ENCODE measurements around the gene TMPRSS3. TPM values are rescaled to one million over a fixed set of nuclear protein-coding genes. Genes with fewer than 3 reads are reported as not detected.

The TMPRSS3 gene
- total RNA-seq: not detected

GRCh38 chr21:42395905-42396651 is at the start of gene TMPRSS3:
TSS of gene TMPRSS3 (minus strand) at chr21:42396052. CDS start at chr21:42395417, 635 bp downstream.
- no peaks in the 10 kb centered on the region for H3K9me3 ChIP-seq (ENCODE audit: control insufficient read depth in 3 of 3, low read length in 3 of 3)
- H3K9ac ChIP-seq (ENCODE audit: low read depth in 1 of 3, low read length in 3 of 3): no peak within 1 kb of the TSS
- no peaks in the 10 kb centered on the region for H3K36me3 ChIP-seq (ENCODE audit: control insufficient read depth in 3 of 3, insufficient read depth in 3 of 3, low read length in 3 of 3)
- peaks cover 0 to 9% (median 2%) of the 10 kb centered on the region in 3 donors for H3K27me3 ChIP-seq (ENCODE audit: control insufficient read depth in 3 of 3, insufficient read depth in 3 of 3, low read length in 3 of 3)
- H3K4me3 ChIP-seq (ENCODE audit: low read length in 3 of 3): no peak within 1 kb of the TSS
- H3K27ac ChIP-seq (ENCODE audit: low read depth, low read length): peak within 1 kb of the TSS; percentile 13
- no peaks in the 10 kb centered on the region for H3K4me1 ChIP-seq (ENCODE audit: control insufficient read depth in 3 of 3, insufficient read depth in 3 of 3, low read length in 3 of 3)

GRCh38 chr21:42445311-42445710 is 49.5 kb upstream of the TMPRSS3 start:
- H3K36me3 ChIP-seq (ENCODE audit: control insufficient read depth in 3 of 3, insufficient read depth in 3 of 3, low read length in 3 of 3): no peaks in the 10 kb centered on the region
- no peaks in the 10 kb centered on the region for H3K9me3 ChIP-seq (ENCODE audit: control insufficient read depth in 3 of 3, low read length in 3 of 3)
- peaks cover 7 to 24% (median 18%) of the 10 kb centered on the region in 3 donors for H3K27me3 ChIP-seq (ENCODE audit: control insufficient read depth in 3 of 3, insufficient read depth in 3 of 3, low read length in 3 of 3)
- H3K4me3 ChIP-seq (ENCODE audit: low read length in 3 of 3): no peak overlapping the region
- H3K27ac ChIP-seq (ENCODE audit: low read depth, low read length): no peak overlapping the region
- H3K4me1 ChIP-seq (ENCODE audit: control insufficient read depth in 3 of 3, insufficient read depth in 3 of 3, low read length in 3 of 3): no peaks in the 10 kb centered on the region
- H3K9ac ChIP-seq (ENCODE audit: low read depth in 1 of 3, low read length in 3 of 3): no peak overlapping the region

GRCh38 chr21:42444745-42445059 is 48.9 kb upstream of the TMPRSS3 start:
- no peaks in the 10 kb centered on the region for H3K9me3 ChIP-seq (ENCODE audit: control insufficient read depth in 3 of 3, low read length in 3 of 3)
- H3K4me1 ChIP-seq (ENCODE audit: control insufficient read depth in 3 of 3, insufficient read depth in 3 of 3, low read length in 3 of 3): no peaks in the 10 kb centered on the region
- H3K36me3 ChIP-seq (ENCODE audit: control insufficient read depth in 3 of 3, insufficient read depth in 3 of 3, low read length in 3 of 3): no peaks in the 10 kb centered on the region
- peaks cover 7 to 24% (median 18%) of the 10 kb centered on the region in 3 donors for H3K27me3 ChIP-seq (ENCODE audit: control insufficient read depth in 3 of 3, insufficient read depth in 3 of 3, low read length in 3 of 3)
- H3K9ac ChIP-seq (ENCODE audit: low read depth in 1 of 3, low read length in 3 of 3): no peak overlapping the region
- no peak overlapping the region for H3K4me3 ChIP-seq (ENCODE audit: low read length in 3 of 3)
- H3K27ac ChIP-seq (ENCODE audit: low read depth, low read length): no peak overlapping the region

- H3K9ac ChIP-seq (ENCODE audit: low read depth in 1 of 3, low read length in 3 of 3): no peak overlapping the region
- H3K9me3 ChIP-seq (ENCODE audit: control insufficient read depth in 3 of 3, low read length in 3 of 3): no peaks in the 10 kb centered on the region
- no peak overlapping the region for H3K27ac ChIP-seq (ENCODE audit: low read depth, low read length)
- H3K4me1 ChIP-seq (ENCODE audit: control insufficient read depth in 3 of 3, insufficient read depth in 3 of 3, low read length in 3 of 3): no peaks in the 10 kb centered on the region
- peaks cover 7 to 24% (median 18%) of the 10 kb centered on the region in 3 donors for H3K27me3 ChIP-seq (ENCODE audit: control insufficient read depth in 3 of 3, insufficient read depth in 3 of 3, low read length in 3 of 3)
- no peak overlapping the region for H3K4me3 ChIP-seq (ENCODE audit: low read length in 3 of 3)
- no peaks in the 10 kb centered on the region for H3K36me3 ChIP-seq (ENCODE audit: control insufficient read depth in 3 of 3, insufficient read depth in 3 of 3, low read length in 3 of 3)
Observed at GRCh38 chr21:42443876-42444744, 48.3 kb upstream of the TMPRSS3 start.

GRCh38 chr21:42443181-42443785 is 47.4 kb upstream of the TMPRSS3 start:
- H3K9me3 ChIP-seq (ENCODE audit: control insufficient read depth in 3 of 3, low read length in 3 of 3): no peaks in the 10 kb centered on the region
- no peaks in the 10 kb centered on the region for H3K4me1 ChIP-seq (ENCODE audit: control insufficient read depth in 3 of 3, insufficient read depth in 3 of 3, low read length in 3 of 3)
- no peak overlapping the region for H3K9ac ChIP-seq (ENCODE audit: low read depth in 1 of 3, low read length in 3 of 3)
- peaks cover 11 to 29% (median 18%) of the 10 kb centered on the region in 3 donors for H3K27me3 ChIP-seq (ENCODE audit: control insufficient read depth in 3 of 3, insufficient read depth in 3 of 3, low read length in 3 of 3)
- H3K27ac ChIP-seq (ENCODE audit: low read depth, low read length): no peak overlapping the region
- no peaks in the 10 kb centered on the region for H3K36me3 ChIP-seq (ENCODE audit: control insufficient read depth in 3 of 3, insufficient read depth in 3 of 3, low read length in 3 of 3)
- no peak overlapping the region for H3K4me3 ChIP-seq (ENCODE audit: low read length in 3 of 3)

GRCh38 chr21:42441963-42442362 is 46.1 kb upstream of the TMPRSS3 start:
- H3K9ac ChIP-seq (ENCODE audit: low read depth in 1 of 3, low read length in 3 of 3): no peak overlapping the region
- H3K4me1 ChIP-seq (ENCODE audit: control insufficient read depth in 3 of 3, insufficient read depth in 3 of 3, low read length in 3 of 3): no peaks in the 10 kb centered on the region
- H3K4me3 ChIP-seq (ENCODE audit: low read length in 3 of 3): no peak overlapping the region
- H3K36me3 ChIP-seq (ENCODE audit: control insufficient read depth in 3 of 3, insufficient read depth in 3 of 3, low read length in 3 of 3): no peaks in the 10 kb centered on the region
- H3K27me3 ChIP-seq (ENCODE audit: control insufficient read depth in 3 of 3, insufficient read depth in 3 of 3, low read length in 3 of 3): peaks cover 14 to 39% (median 25%) of the 10 kb centered on the region in 3 donors
- no peak overlapping the region for H3K27ac ChIP-seq (ENCODE audit: low read depth, low read length)
- peaks cover 0 to under 1% (median 0%) of the 10 kb centered on the region in 3 donors for H3K9me3 ChIP-seq (ENCODE audit: control insufficient read depth in 3 of 3, low read length in 3 of 3)

GRCh38 chr21:42440187-42440792 is 44.4 kb upstream of the TMPRSS3 start:
- Histone ChIP-seq H3K36me3 (ENCODE audit: control insufficient read depth in 3 of 3, insufficient read depth in 3 of 3, low read length in 3 of 3) (no peaks in the 10 kb centered on the region), H3K27ac (ENCODE audit: low read depth, low read length) (no peak overlapping the region), H3K9ac (ENCODE audit: low read depth in 1 of 3, low read length in 3 of 3) (no peak overlapping the region), H3K27me3 (ENCODE audit: control insufficient read depth in 3 of 3, insufficient read depth in 3 of 3, low read length in 3 of 3) (peaks cover 12 to 28% (median 22%) of the 10 kb centered on the region in 3 donors), H3K4me3 (ENCODE audit: low read length in 3 of 3) (no peak overlapping the region), H3K9me3 (ENCODE audit: control insufficient read depth in 3 of 3, low read length in 3 of 3) (peaks cover 0 to 3% (median 2%) of the 10 kb centered on the region in 3 donors), H3K4me1 (ENCODE audit: control insufficient read depth in 3 of 3, insufficient read depth in 3 of 3, low read length in 3 of 3) (no peaks in the 10 kb centered on the region)

GRCh38 chr21:42439284-42440186 is 43.7 kb upstream of the TMPRSS3 start:
- Histone ChIP-seq H3K9ac (ENCODE audit: low read depth in 1 of 3, low read length in 3 of 3) (no peak overlapping the region), H3K9me3 (ENCODE audit: control insufficient read depth in 3 of 3, low read length in 3 of 3) (peaks cover 0 to 3% (median 2%) of the 10 kb centered on the region in 3 donors), H3K27me3 (ENCODE audit: control insufficient read depth in 3 of 3, insufficient read depth in 3 of 3, low read length in 3 of 3) (peaks cover 9 to 21% (median 16%) of the 10 kb centered on the region in 3 donors), H3K27ac (ENCODE audit: low read depth, low read length) (no peak overlapping the region), H3K36me3 (ENCODE audit: control insufficient read depth in 3 of 3, insufficient read depth in 3 of 3, low read length in 3 of 3) (no peaks in the 10 kb centered on the region), H3K4me1 (ENCODE audit: control insufficient read depth in 3 of 3, insufficient read depth in 3 of 3, low read length in 3 of 3) (no peaks in the 10 kb centered on the region), H3K4me3 (ENCODE audit: low read length in 3 of 3) (no peak overlapping the region)

Measured in skeletal muscle tissue (tissue), 4 donors.